Gastroesophageal sphincter (tissue), 3 donors: ENCODE data around the gene NSMCE1.

ENCODE experiments used
- POLR2AphosphoS5 ChIP-seq: sonication (generic); formaldehyde crosslinking; IDR thresholded peaks from one replicate; pipeline ENCODE4 v1.6.1; 2017; ENCODE audit warnings: antibody characterized with exemption
- TF ChIP-seq, protein P1 (sequence below), 4 experiments: fragments of 200-600 bp in 2 of 4; fragments of 450-650 bp in 2 of 4; sonication (generic) in 1 of 4; IDR thresholded peaks; one replicate each; pipeline ENCODE4 v1.5.1; 2017 to 2019; ENCODE audit warnings: antibody characterized with exemption in 4 of 4, mild to moderate bottlenecking in 2 of 4, moderate library complexity in 2 of 4

DNA sequence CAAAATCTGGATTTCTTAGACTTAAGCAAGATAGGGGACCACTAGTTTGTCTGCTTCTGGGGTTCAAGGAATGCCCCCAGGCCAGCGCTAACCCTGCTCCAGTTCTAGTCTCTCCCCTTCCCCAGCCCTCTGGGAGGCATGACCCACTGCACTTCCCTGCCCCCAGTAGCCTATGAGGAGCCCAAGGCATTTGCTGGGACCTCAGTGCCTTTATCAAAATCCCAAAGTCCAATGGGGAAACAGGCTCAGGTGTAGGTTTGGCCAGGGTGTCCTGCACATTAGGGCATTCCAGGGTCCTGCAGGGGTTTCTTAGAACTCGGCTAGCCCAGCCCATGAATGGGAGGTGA lies 46.4 kb upstream of the NSMCE1 start:
- TF ChIP-seq, protein P1, sequence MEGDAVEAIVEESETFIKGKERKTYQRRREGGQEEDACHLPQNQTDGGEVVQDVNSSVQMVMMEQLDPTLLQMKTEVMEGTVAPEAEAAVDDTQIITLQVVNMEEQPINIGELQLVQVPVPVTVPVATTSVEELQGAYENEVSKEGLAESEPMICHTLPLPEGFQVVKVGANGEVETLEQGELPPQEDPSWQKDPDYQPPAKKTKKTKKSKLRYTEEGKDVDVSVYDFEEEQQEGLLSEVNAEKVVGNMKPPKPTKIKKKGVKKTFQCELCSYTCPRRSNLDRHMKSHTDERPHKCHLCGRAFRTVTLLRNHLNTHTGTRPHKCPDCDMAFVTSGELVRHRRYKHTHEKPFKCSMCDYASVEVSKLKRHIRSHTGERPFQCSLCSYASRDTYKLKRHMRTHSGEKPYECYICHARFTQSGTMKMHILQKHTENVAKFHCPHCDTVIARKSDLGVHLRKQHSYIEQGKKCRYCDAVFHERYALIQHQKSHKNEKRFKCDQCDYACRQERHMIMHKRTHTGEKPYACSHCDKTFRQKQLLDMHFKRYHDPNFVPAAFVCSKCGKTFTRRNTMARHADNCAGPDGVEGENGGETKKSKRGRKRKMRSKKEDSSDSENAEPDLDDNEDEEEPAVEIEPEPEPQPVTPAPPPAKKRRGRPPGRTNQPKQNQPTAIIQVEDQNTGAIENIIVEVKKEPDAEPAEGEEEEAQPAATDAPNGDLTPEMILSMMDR (IDR thresholded peaks at IDR 0.05): no peak
- no peak for TF ChIP-seq POLR2AphosphoS5
